IPS-15b (cell line): ENCODE results near the gene WWP2.

Experiments used
- H3K27me3 ChIP-seq: one replicate; pipeline ENCODE4 v1.6.1; 2013; ENCODE audit warnings: low read length; ENCODE audit not compliant: control insufficient read depth, insufficient read depth
- H3K36me3 ChIP-seq: one replicate; pipeline ENCODE4 v1.6.1; 2013; ENCODE audit warnings: low read length; ENCODE audit not compliant: control insufficient read depth, insufficient read depth
- H3K4me1 ChIP-seq: one replicate; pipeline ENCODE4 v1.6.1; 2013; ENCODE audit warnings: mild to moderate bottlenecking, low read length; ENCODE audit not compliant: control insufficient read depth, insufficient read depth
- H3K4me3 ChIP-seq: one replicate; pipeline ENCODE4 v1.5.1; 2013; ENCODE audit warnings: low read depth, low read length
- H3K9ac ChIP-seq: one replicate; pipeline ENCODE4 v1.6.1; 2013; ENCODE audit warnings: low read depth, mild to moderate bottlenecking, low read length
- H3K9me3 ChIP-seq: one replicate; pipeline ENCODE4 v1.6.1; 2013; ENCODE audit warnings: mild to moderate bottlenecking, low read length; ENCODE audit not compliant: control insufficient read depth, insufficient read depth

Gene WWP2

DNA sequence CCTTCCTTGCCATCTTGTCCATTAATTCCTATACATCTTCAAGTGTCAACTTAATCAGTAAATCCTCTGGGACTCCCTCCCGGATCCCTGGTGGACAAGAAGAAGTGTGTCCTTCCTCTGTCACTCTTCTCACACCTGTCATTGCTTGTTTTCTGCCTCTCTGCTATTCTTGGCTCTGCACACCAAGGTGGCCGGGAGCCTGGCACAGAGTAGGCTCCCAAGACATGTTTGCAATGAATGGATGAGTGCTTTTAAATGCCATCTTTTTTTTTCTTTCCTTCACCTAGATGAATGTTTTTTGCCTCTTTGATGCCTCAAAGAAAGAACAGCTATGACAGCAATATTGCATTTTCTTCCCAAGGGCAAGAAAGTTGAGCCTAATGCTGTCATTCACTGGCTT lies 131.0 kb downstream of the WWP2 start:
- Histone ChIP-seq H3K9me3 (no peaks in the 10 kb centered on the region), H3K4me1 (peaks cover 5% of the 10 kb centered on the region), H3K4me3 (no peak overlapping the region), H3K27me3 (no peaks in the 10 kb centered on the region), H3K36me3 (no peaks in the 10 kb centered on the region), H3K9ac (no peak overlapping the region)

DNA sequence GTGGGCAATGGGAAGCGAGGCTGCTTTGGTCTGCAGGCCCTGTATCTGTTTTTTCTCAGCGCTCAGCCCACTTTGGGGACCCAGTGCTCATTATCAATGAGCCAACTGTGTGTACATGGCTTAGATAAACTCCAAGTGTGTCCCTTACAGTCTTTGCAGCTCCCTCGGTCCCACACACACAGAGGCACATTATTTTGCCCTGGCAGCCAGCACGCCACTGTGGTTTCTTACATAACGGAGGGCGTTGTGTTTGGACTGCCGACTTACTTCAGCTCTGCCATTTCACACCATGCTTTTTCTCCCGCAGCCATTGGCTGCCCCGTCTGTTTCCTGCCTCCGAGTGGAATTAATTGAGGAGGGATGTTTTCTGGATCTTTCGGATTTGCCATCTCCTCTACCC lies 132.5 kb downstream of the WWP2 start:
- no peak overlapping the region for H3K9ac ChIP-seq
- H3K9me3 ChIP-seq = no peaks in the 10 kb centered on the region
- H3K4me1 ChIP-seq = peaks cover 5% of the 10 kb centered on the region
- no peak overlapping the region for H3K4me3 ChIP-seq
- H3K36me3 ChIP-seq = no peaks in the 10 kb centered on the region
- H3K27me3 ChIP-seq = no peaks in the 10 kb centered on the region

DNA sequence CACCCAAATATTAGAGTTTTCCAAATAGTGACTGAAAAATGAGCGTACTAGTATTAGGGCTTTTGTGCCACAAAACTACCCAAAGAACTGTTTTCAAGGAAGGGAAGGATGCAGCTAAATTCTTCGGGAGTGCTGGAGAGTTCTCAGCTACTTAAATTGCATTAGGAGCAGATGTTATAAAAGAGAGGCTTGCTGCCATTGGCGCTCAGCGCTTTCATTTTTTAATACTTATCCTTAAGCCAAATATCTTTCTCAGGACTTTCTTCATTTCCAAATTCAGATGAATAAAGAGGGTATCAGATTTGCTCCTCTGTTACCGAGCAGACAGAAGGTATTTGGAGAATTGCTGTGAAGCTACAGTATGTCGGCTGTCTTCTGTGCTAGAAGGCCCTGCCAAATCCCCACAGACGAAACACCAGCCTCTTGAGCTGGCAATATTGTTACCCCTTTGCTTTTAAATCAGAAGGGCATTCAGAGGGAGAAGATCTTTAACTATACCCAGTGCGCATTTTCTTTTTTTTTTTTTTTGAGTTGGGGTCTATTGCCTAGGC lies 141.8 kb downstream of the WWP2 start:
- H3K9ac ChIP-seq = no peak overlapping the region
- no peaks in the 10 kb centered on the region for H3K9me3 ChIP-seq
- no peaks in the 10 kb centered on the region for H3K27me3 ChIP-seq
- H3K4me3 ChIP-seq = no peak overlapping the region
- no peaks in the 10 kb centered on the region for H3K36me3 ChIP-seq
- peaks cover 4% of the 10 kb centered on the region for H3K4me1 ChIP-seq

DNA sequence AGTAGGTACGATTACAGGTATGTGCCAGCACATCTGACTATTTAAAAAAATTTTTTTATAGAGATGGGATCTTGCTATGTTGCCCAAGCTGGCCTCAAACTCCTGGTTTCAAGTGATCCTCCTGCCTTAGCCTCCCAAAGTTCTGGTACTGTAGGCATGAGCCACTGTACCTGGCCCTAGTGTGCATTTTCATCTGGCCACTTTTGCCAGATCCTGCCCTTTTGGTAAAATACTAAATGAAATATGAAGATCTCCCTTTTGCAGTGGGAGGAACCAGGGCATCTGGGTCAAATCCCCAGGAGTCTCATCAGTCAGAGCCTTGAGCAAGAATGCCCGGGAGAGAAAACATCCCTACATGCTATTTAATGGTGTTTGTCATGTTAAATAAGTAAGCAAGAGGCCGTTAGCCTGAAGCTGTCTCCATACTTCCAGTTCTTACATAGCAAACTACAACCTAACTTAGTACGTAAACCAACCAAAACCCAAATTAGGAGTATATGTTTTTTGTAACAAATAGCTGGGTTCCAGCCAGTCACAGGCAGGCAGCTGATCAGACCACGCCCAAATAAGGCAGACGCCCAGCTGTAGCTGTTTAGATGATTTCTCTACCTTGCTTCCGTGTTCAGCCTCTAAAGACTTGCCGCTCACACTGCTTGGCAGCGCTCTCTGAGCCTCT lies 142.5 kb downstream of the WWP2 start:
- no peak overlapping the region for H3K4me3 ChIP-seq
- peaks cover 4% of the 10 kb centered on the region for H3K4me1 ChIP-seq
- H3K9ac ChIP-seq = no peak overlapping the region
- H3K36me3 ChIP-seq = no peaks in the 10 kb centered on the region
- no peaks in the 10 kb centered on the region for H3K9me3 ChIP-seq
- no peaks in the 10 kb centered on the region for H3K27me3 ChIP-seq

DNA sequence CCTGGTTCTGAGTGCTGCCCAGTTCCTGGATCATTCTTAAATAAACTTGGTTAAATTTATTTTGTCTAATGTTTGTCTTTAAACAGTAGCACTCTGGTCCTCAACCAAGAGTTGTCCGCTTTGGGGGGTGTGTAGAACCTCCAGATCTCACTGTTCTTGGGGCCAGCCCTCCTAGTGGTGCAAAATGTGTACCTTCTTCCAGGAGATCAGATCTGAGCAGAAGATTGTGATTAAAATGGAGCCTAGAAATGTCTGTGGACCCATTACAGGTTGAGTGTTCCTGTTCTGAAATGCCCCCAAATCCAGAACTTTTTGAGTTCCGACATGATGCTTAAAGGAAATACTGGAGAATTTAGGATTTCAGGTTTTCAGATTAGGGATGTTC lies 143.0 kb downstream of the WWP2 start:
- H3K9ac ChIP-seq = no peak overlapping the region
- no peaks in the 10 kb centered on the region for H3K27me3 ChIP-seq
- no peak overlapping the region for H3K4me3 ChIP-seq
- peaks cover 4% of the 10 kb centered on the region for H3K4me1 ChIP-seq
- no peaks in the 10 kb centered on the region for H3K36me3 ChIP-seq
- H3K9me3 ChIP-seq = no peaks in the 10 kb centered on the region

DNA sequence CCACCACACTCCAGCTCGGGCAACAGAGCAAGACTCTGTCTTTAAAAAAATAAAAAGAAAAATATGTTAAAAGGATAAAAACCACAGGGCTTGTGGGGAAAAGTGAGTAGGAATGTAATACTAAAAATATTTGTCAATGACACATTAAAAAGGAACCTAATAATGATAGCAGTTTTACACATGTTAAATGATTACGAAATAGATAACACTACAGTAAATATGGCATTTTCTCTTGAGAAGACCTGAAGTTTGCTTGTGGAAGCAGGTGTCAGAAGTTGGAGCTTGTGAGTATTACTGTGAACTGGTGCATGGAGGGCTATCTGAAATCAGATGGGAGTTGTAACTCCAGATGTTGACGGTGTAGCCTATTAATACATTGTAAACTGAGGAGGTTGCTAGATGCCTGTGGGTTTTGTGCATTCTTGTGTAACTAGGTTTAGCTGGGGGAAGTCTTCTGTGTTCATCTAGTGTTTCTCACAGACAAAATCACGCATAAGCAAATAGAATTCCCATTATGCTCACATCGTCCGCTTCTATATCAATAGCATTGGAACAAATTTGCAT lies 144.8 kb downstream of the WWP2 start:
- Histone ChIP-seq H3K9ac (no peak overlapping the region), H3K36me3 (no peaks in the 10 kb centered on the region), H3K27me3 (no peaks in the 10 kb centered on the region), H3K4me1 (peaks cover 4% of the 10 kb centered on the region), H3K4me3 (no peak overlapping the region), H3K9me3 (no peaks in the 10 kb centered on the region)

DNA sequence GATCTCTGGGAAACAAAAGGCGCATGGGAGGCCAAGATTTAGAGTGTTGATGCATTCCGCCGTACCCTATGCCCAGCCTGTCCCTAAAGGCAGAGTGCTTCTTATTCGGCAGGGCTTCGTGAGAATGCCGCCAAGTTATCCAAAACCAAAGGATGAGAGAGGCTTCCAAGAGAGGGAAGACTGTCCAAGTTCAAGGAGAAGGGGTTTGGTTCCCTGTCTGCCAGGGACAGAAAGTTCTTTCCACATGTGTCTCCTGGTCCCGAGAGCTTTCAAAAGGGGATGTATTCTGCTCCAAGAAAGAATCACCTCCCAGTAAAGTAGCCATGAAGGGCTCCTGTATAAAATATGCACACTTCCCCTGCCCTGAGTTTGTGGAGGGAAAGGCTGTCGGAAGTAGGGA lies 146.9 kb downstream of the WWP2 start:
- H3K4me1 ChIP-seq = peaks cover 4% of the 10 kb centered on the region
- no peak overlapping the region for H3K4me3 ChIP-seq
- no peaks in the 10 kb centered on the region for H3K9me3 ChIP-seq
- H3K9ac ChIP-seq = no peak overlapping the region
- H3K27me3 ChIP-seq = no peaks in the 10 kb centered on the region
- no peaks in the 10 kb centered on the region for H3K36me3 ChIP-seq

DNA sequence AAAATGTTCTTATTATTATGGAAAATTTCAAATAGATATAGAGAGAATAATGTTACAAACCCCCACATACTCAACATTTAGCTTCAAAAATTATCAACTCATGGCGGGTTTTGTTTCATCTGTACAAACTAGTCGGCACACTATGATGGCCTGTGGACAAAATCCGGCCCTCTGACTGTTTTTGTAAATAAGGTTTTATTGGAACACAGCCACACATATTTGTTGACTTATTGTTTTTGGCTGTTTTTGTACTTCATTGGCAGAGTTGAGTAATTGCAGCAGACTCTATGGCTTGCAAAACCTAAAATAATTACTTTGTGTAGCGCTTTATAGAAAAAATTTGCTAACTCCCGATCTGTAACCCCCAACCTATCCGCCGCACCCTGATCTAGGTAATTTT lies 147.6 kb downstream of the WWP2 start:
- Histone ChIP-seq H3K27me3 (no peaks in the 10 kb centered on the region), H3K36me3 (no peaks in the 10 kb centered on the region), H3K9ac (no peak overlapping the region), H3K4me1 (peaks cover 2% of the 10 kb centered on the region), H3K4me3 (no peak overlapping the region), H3K9me3 (no peaks in the 10 kb centered on the region)

DNA sequence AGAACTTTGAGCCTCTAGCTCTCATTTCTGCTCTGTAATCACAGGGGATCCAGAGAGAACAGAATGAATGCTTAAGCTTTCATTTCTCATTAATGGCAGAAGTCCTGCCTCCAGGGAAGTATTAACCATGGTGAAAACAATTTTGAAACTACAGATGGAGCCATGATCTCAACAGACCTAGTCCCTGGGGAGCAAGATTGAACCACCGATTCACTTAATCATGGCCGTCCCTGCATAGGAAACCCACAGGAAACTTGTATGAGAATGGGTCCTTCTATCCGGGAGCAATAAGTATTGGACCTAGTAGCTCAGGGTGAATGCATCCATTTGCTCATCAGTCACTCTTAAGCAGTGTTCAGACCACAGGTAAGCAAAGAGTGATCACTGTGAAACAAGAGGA lies 148.8 kb downstream of the WWP2 start:
- Histone ChIP-seq H3K4me3 (no peak overlapping the region), H3K36me3 (peaks cover 2% of the 10 kb centered on the region), H3K9me3 (no peaks in the 10 kb centered on the region), H3K9ac (no peak overlapping the region), H3K27me3 (no peaks in the 10 kb centered on the region), H3K4me1 (no peaks in the 10 kb centered on the region)

DNA sequence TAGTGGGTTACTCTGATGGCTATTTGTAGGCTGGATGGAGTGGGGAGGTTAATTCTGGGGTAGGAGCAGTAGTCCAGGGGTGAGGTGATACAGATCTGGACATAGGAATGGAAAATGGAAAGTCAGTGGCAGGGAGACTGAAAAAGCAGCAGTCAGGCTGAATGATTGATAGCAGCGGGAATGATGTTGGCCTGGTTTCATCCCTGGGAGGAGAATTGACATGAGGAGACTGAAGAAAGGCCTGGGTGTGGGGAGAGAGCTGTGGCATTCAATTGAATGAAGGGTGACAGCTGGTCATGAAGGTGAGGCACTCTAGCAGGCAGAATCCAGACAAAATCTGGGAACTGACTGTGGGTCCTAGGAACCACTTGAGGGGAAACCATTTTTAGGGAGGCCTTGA lies 154.3 kb downstream of the WWP2 start:
- Histone ChIP-seq H3K4me1 (no peaks in the 10 kb centered on the region), H3K9ac (no peak overlapping the region), H3K36me3 (peaks cover 2% of the 10 kb centered on the region), H3K9me3 (no peaks in the 10 kb centered on the region), H3K4me3 (no peak overlapping the region), H3K27me3 (no peaks in the 10 kb centered on the region)

DNA sequence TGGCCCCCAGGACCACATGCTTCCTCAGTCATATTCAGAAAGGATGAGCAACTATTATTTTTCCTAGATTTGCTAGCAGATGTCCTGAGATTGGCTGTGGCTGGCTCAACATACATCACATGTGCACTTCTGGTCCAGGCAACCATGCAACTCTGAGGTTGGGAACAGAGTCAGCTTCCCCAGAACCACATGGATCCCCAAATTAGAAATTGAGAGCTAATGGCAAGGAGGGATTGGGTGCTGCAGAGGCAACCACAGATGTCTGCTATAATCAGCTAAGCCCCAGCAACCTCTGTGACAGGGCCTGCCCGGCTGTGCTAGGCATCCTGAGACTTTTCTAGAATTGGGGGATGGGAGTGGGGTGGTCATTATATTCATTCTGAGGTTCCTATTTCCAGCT lies 155.2 kb downstream of the WWP2 start:
- no peaks in the 10 kb centered on the region for H3K9me3 ChIP-seq
- no peaks in the 10 kb centered on the region for H3K4me1 ChIP-seq
- H3K27me3 ChIP-seq = no peaks in the 10 kb centered on the region
- no peak overlapping the region for H3K9ac ChIP-seq
- peaks cover 2% of the 10 kb centered on the region for H3K36me3 ChIP-seq
- H3K4me3 ChIP-seq = no peak overlapping the region

DNA sequence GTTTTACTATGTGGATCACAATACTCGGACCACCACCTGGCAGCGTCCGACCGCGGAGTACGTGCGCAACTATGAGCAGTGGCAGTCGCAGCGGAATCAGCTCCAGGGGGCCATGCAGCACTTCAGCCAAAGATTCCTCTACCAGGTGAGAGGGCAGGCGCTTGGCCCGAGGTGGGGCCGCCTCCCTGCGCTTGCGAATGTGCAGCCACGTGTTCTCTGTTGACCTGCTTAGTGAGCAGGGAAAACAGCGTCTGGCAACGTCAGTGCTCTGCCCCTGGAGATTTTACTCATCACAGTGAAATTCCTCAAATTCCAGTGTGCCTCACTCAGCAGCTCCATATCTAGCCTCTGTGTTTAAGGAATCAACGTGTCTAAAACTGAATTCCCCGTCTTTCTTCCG lies 155.6 kb downstream of the WWP2 start:
- H3K36me3 ChIP-seq = peaks cover 2% of the 10 kb centered on the region
- no peaks in the 10 kb centered on the region for H3K9me3 ChIP-seq
- H3K27me3 ChIP-seq = no peaks in the 10 kb centered on the region
- no peak overlapping the region for H3K9ac ChIP-seq
- no peak overlapping the region for H3K4me3 ChIP-seq
- H3K4me1 ChIP-seq = no peaks in the 10 kb centered on the region
